ENCODE data around the gene DCDC1. TPM values are rescaled to one million over a fixed set of nuclear protein-coding genes. Genes with fewer than 3 reads are reported as not detected.

DCDC1 gene
- polyA plus RNA-seq, 2 donors = 0.02 TPM; not detected in 1

GRCh38 chr11:30917266-30917665 lies 452.3 kb downstream of the DCDC1 start:
- Histone ChIP-seq H3K36me3 (ENCODE audit: control insufficient read depth in 2 of 2, insufficient read depth in 2 of 2, low read length in 1 of 2) (no peaks in the 10 kb centered on the region), H3K27ac (ENCODE audit: low read depth in 2 of 2, low read length in 1 of 2) (no peak overlapping the region), H3K4me3 (ENCODE audit: low read depth in 1 of 2, low read length in 2 of 2) (no peak overlapping the region), H3K27me3 (ENCODE audit: control insufficient read depth in 1 of 2, insufficient read depth in 2 of 2, low read length in 2 of 2) (no peaks in the 10 kb centered on the region), H3K4me1 (ENCODE audit: control insufficient read depth in 2 of 2, insufficient read depth in 2 of 2, low read length in 1 of 2) (no peaks in the 10 kb centered on the region), H3K9me3 (ENCODE audit: control insufficient read depth in 2 of 2, insufficient read depth in 1 of 2, low read depth in 1 of 2, low read length in 1 of 2) (no peaks in the 10 kb centered on the region)
- WGBS, 2 donors = 84 to 93% methylated on average over 2 of the region's 2 CpGs

GRCh38 chr11:30916764-30917163 lies 452.8 kb downstream of the DCDC1 start:
- Histone ChIP-seq H3K4me1 (ENCODE audit: control insufficient read depth in 2 of 2, insufficient read depth in 2 of 2, low read length in 1 of 2) (no peaks in the 10 kb centered on the region), H3K9me3 (ENCODE audit: control insufficient read depth in 2 of 2, insufficient read depth in 1 of 2, low read depth in 1 of 2, low read length in 1 of 2) (no peaks in the 10 kb centered on the region), H3K27ac (ENCODE audit: low read depth in 2 of 2, low read length in 1 of 2) (no peak overlapping the region), H3K4me3 (ENCODE audit: low read depth in 1 of 2, low read length in 2 of 2) (no peak overlapping the region), H3K27me3 (ENCODE audit: control insufficient read depth in 1 of 2, insufficient read depth in 2 of 2, low read length in 2 of 2) (no peaks in the 10 kb centered on the region), H3K36me3 (ENCODE audit: control insufficient read depth in 2 of 2, insufficient read depth in 2 of 2, low read length in 1 of 2) (no peaks in the 10 kb centered on the region)
- WGBS, 2 donors = 74 to 82% methylated on average over 4 of the region's 4 CpGs

GRCh38 chr11:30914143-30914762 lies 455.3 kb downstream of the DCDC1 start:
- Histone ChIP-seq H3K4me1 (ENCODE audit: control insufficient read depth in 2 of 2, insufficient read depth in 2 of 2, low read length in 1 of 2) (peaks cover 0 to 3% of the 10 kb centered on the region in 2 donors), H3K27ac (ENCODE audit: low read depth in 2 of 2, low read length in 1 of 2) (no peak overlapping the region), H3K27me3 (ENCODE audit: control insufficient read depth in 1 of 2, insufficient read depth in 2 of 2, low read length in 2 of 2) (no peaks in the 10 kb centered on the region), H3K4me3 (ENCODE audit: low read depth in 1 of 2, low read length in 2 of 2) (no peak overlapping the region), H3K9me3 (ENCODE audit: control insufficient read depth in 2 of 2, insufficient read depth in 1 of 2, low read depth in 1 of 2, low read length in 1 of 2) (no peaks in the 10 kb centered on the region), H3K36me3 (ENCODE audit: control insufficient read depth in 2 of 2, insufficient read depth in 2 of 2, low read length in 1 of 2) (no peaks in the 10 kb centered on the region)
- 18 to 21% methylated on average over 8 of the region's 8 CpGs for WGBS, 2 donors

GRCh38 chr11:30911247-30911646 lies 458.3 kb downstream of the DCDC1 start:
- H3K4me1 ChIP-seq (ENCODE audit: control insufficient read depth in 2 of 2, insufficient read depth in 2 of 2, low read length in 1 of 2) = peaks cover 0 to 3% of the 10 kb centered on the region in 2 donors

GRCh38 chr11:30908857-30909256 lies 460.7 kb downstream of the DCDC1 start:
- WGBS, 2 donors = 83 to 89% methylated on average over 1 of the region's 1 CpG

More at GRCh38 chr11:30911247-30911646, 458.3 kb downstream of the DCDC1 start:
- no peak overlapping the region for H3K4me3 ChIP-seq (ENCODE audit: low read depth in 1 of 2, low read length in 2 of 2)
- no peak overlapping the region for H3K27ac ChIP-seq (ENCODE audit: low read depth in 2 of 2, low read length in 1 of 2)
- no peaks in the 10 kb centered on the region for H3K36me3 ChIP-seq (ENCODE audit: control insufficient read depth in 2 of 2, insufficient read depth in 2 of 2, low read length in 1 of 2)
- no peaks in the 10 kb centered on the region for H3K27me3 ChIP-seq (ENCODE audit: control insufficient read depth in 1 of 2, insufficient read depth in 2 of 2, low read length in 2 of 2)
- H3K9me3 ChIP-seq (ENCODE audit: control insufficient read depth in 2 of 2, insufficient read depth in 1 of 2, low read depth in 1 of 2, low read length in 1 of 2) = no peaks in the 10 kb centered on the region

GRCh38 chr11:30908272-30908671 lies 461.3 kb downstream of the DCDC1 start:
- Histone ChIP-seq H3K27me3 (ENCODE audit: control insufficient read depth in 1 of 2, insufficient read depth in 2 of 2, low read length in 2 of 2) (no peaks in the 10 kb centered on the region), H3K4me1 (ENCODE audit: control insufficient read depth in 2 of 2, insufficient read depth in 2 of 2, low read length in 1 of 2) (peaks cover 0 to 3% of the 10 kb centered on the region in 2 donors), H3K4me3 (ENCODE audit: low read depth in 1 of 2, low read length in 2 of 2) (no peak overlapping the region), H3K9me3 (ENCODE audit: control insufficient read depth in 2 of 2, insufficient read depth in 1 of 2, low read depth in 1 of 2, low read length in 1 of 2) (no peaks in the 10 kb centered on the region), H3K36me3 (ENCODE audit: control insufficient read depth in 2 of 2, insufficient read depth in 2 of 2, low read length in 1 of 2) (no peaks in the 10 kb centered on the region), H3K27ac (ENCODE audit: low read depth in 2 of 2, low read length in 1 of 2) (no peak overlapping the region)
- 78 to 87% methylated on average over 2 of the region's 2 CpGs for WGBS, 2 donors

More at GRCh38 chr11:30908857-30909256, 460.7 kb downstream of the DCDC1 start:
- H3K4me1 ChIP-seq (ENCODE audit: control insufficient read depth in 2 of 2, insufficient read depth in 2 of 2, low read length in 1 of 2) = peaks cover 0 to 3% of the 10 kb centered on the region in 2 donors
- no peak overlapping the region for H3K4me3 ChIP-seq (ENCODE audit: low read depth in 1 of 2, low read length in 2 of 2)
- no peak overlapping the region for H3K27ac ChIP-seq (ENCODE audit: low read depth in 2 of 2, low read length in 1 of 2)
- no peaks in the 10 kb centered on the region for H3K27me3 ChIP-seq (ENCODE audit: control insufficient read depth in 1 of 2, insufficient read depth in 2 of 2, low read length in 2 of 2)
- H3K9me3 ChIP-seq (ENCODE audit: control insufficient read depth in 2 of 2, insufficient read depth in 1 of 2, low read depth in 1 of 2, low read length in 1 of 2) = no peaks in the 10 kb centered on the region
- no peaks in the 10 kb centered on the region for H3K36me3 ChIP-seq (ENCODE audit: control insufficient read depth in 2 of 2, insufficient read depth in 2 of 2, low read length in 1 of 2)

- no peaks in the 10 kb centered on the region for H3K9me3 ChIP-seq (ENCODE audit: control insufficient read depth in 2 of 2, insufficient read depth in 1 of 2, low read depth in 1 of 2, low read length in 1 of 2)
- H3K27me3 ChIP-seq (ENCODE audit: control insufficient read depth in 1 of 2, insufficient read depth in 2 of 2, low read length in 2 of 2) = no peaks in the 10 kb centered on the region
- no peaks in the 10 kb centered on the region for H3K36me3 ChIP-seq (ENCODE audit: control insufficient read depth in 2 of 2, insufficient read depth in 2 of 2, low read length in 1 of 2)
- no peak overlapping the region for H3K4me3 ChIP-seq (ENCODE audit: low read depth in 1 of 2, low read length in 2 of 2)
- no peak overlapping the region for H3K27ac ChIP-seq (ENCODE audit: low read depth in 2 of 2, low read length in 1 of 2)
- no peaks in the 10 kb centered on the region for H3K4me1 ChIP-seq (ENCODE audit: control insufficient read depth in 2 of 2, insufficient read depth in 2 of 2, low read length in 1 of 2)
These were observed 466.6 kb downstream of the DCDC1 start for GRCh38 chr11:30902929-30903328.

GRCh38 chr11:30895046-30895445 lies 474.5 kb downstream of the DCDC1 start:
- 40 to 48% methylated on average over 2 of the region's 2 CpGs for WGBS, 2 donors
- Histone ChIP-seq H3K36me3 (ENCODE audit: control insufficient read depth in 2 of 2, insufficient read depth in 2 of 2, low read length in 1 of 2) (no peaks in the 10 kb centered on the region), H3K9me3 (ENCODE audit: control insufficient read depth in 2 of 2, insufficient read depth in 1 of 2, low read depth in 1 of 2, low read length in 1 of 2) (no peaks in the 10 kb centered on the region), H3K27ac (ENCODE audit: low read depth in 2 of 2, low read length in 1 of 2) (no peak overlapping the region), H3K27me3 (ENCODE audit: control insufficient read depth in 1 of 2, insufficient read depth in 2 of 2, low read length in 2 of 2) (no peaks in the 10 kb centered on the region), H3K4me1 (ENCODE audit: control insufficient read depth in 2 of 2, insufficient read depth in 2 of 2, low read length in 1 of 2) (no peaks in the 10 kb centered on the region), H3K4me3 (ENCODE audit: low read depth in 1 of 2, low read length in 2 of 2) (no peak overlapping the region)

GRCh38 chr11:30893318-30893717 lies 476.2 kb downstream of the DCDC1 start:
- Histone ChIP-seq H3K27ac (ENCODE audit: low read depth in 2 of 2, low read length in 1 of 2) (no peak overlapping the region), H3K4me3 (ENCODE audit: low read depth in 1 of 2, low read length in 2 of 2) (no peak overlapping the region), H3K27me3 (ENCODE audit: control insufficient read depth in 1 of 2, insufficient read depth in 2 of 2, low read length in 2 of 2) (no peaks in the 10 kb centered on the region), H3K4me1 (ENCODE audit: control insufficient read depth in 2 of 2, insufficient read depth in 2 of 2, low read length in 1 of 2) (no peaks in the 10 kb centered on the region), H3K36me3 (ENCODE audit: control insufficient read depth in 2 of 2, insufficient read depth in 2 of 2, low read length in 1 of 2) (no peaks in the 10 kb centered on the region), H3K9me3 (ENCODE audit: control insufficient read depth in 2 of 2, insufficient read depth in 1 of 2, low read depth in 1 of 2, low read length in 1 of 2) (no peaks in the 10 kb centered on the region)
- WGBS, 2 donors = 29 to 39% methylated on average over 3 of the region's 3 CpGs

GRCh38 chr11:30889143-30889794 lies 480.3 kb downstream of the DCDC1 start:
- WGBS, 2 donors = 80 to 81% methylated on average over 6 of the region's 6 CpGs
- H3K4me3 ChIP-seq (ENCODE audit: low read depth in 1 of 2, low read length in 2 of 2) = no peak overlapping the region
- no peaks in the 10 kb centered on the region for H3K27me3 ChIP-seq (ENCODE audit: control insufficient read depth in 1 of 2, insufficient read depth in 2 of 2, low read length in 2 of 2)

More at GRCh38 chr11:30889143-30889794, 480.3 kb downstream of the DCDC1 start:
- Histone ChIP-seq H3K36me3 (ENCODE audit: control insufficient read depth in 2 of 2, insufficient read depth in 2 of 2, low read length in 1 of 2) (no peaks in the 10 kb centered on the region), H3K4me1 (ENCODE audit: control insufficient read depth in 2 of 2, insufficient read depth in 2 of 2, low read length in 1 of 2) (no peaks in the 10 kb centered on the region), H3K9me3 (ENCODE audit: control insufficient read depth in 2 of 2, insufficient read depth in 1 of 2, low read depth in 1 of 2, low read length in 1 of 2) (no peaks in the 10 kb centered on the region), H3K27ac (ENCODE audit: low read depth in 2 of 2, low read length in 1 of 2) (no peak overlapping the region)
